MM.1S (cell line): ENCODE data around the gene AGFG1.

ENCODE experiments used
- CTCF ChIP-seq: fragments of 300-600 bp; sonication (generic); IDR thresholded peaks from 2 replicates; pipeline ENCODE4 v1.5.1; 2016; ENCODE audit warnings: antibody characterized with exemption, low read length, mixed read lengths
- EZH2 ChIP-seq: fragments of 300-600 bp; sonication (generic); optimal IDR thresholded peaks from 2 replicates; pipeline ENCODE3; 2017; ENCODE audit warnings: low read depth, mild to moderate bottlenecking, antibody characterized with exemption, low read length, mixed read lengths
- EZH2phosphoT487 ChIP-seq: fragments of 300-600 bp; sonication (generic); IDR thresholded peaks from 2 replicates; pipeline ENCODE4 v1.6.1; 2018; ENCODE audit warnings: antibody characterized with exemption, low read length

- TF ChIP-seq CTCF (no peak), EZH2phosphoT487 (no peak), EZH2 (no peak)
Observed at GRCh38 chr2:227534714-227535113, 62.8 kb downstream of the AGFG1 start.
